ENCODE data around the gene NAPB.

The NAPB gene

GRCh38 chr20:23437126-23437899 is 16.0 kb upstream of the NAPB start:
- no peak for DNase-seq

GRCh38 chr20:23436681-23437080 is 15.4 kb upstream of the NAPB start:
- DNase-seq, result no peak

- no peak for DNase-seq
These were observed 14.6 kb upstream of the NAPB start for GRCh38 chr20:23435626-23436539.

DNA sequence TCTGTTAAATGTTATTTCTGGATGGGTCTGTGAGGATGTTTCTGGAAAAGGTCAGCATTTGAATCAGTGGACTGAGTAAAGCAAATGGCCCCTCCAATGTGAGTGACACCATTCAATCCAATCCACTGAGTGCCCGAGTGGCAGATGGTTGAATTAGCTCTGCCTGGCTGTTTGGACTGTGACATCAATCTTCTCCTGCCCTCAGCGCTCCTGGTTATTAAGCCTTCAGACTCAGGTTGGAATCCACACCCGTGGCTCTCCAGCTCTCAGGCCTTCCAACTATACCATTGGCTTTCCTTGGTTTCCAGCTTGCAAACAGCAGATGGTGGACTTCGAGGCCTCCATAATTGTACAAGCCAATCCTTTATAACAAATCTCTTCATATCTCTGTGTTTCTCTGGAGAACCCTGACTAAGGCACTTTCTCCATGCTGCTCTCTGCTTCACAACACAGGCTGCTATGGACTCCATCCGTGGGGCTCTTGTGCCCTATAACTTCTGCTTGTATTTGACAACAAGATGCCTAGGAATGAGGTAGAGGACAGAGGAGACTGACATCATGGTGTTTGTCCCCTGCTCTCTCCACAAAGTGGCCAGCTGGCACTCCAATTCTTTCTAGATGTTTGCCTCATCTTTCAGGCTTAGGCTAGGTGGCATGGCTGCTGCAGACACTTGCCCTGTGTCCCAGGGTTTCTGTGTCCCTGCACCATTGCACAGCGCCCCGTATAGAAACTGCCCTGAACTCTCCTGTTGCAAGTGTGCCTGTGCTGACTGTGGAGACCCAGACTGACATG is 13.4 kb upstream of the NAPB start:
- no peak for DNase-seq

GRCh38 chr20:23433628-23434027 is 12.3 kb upstream of the NAPB start:
- no peak for DNase-seq

- DNase-seq, result no peak
These were observed 3.8 kb upstream of the NAPB start for GRCh38 chr20:23425129-23425528.

GRCh38 chr20:23419995-23420901 is 1.0 kb downstream of the NAPB start:
- DNase-seq, result no peak

- no peak for DNase-seq
These were observed 1.7 kb downstream of the NAPB start for GRCh38 chr20:23419657-23419994.

- DNase-seq, result no peak
These were observed 3.4 kb downstream of the NAPB start for GRCh38 chr20:23417861-23418260.

DNA sequence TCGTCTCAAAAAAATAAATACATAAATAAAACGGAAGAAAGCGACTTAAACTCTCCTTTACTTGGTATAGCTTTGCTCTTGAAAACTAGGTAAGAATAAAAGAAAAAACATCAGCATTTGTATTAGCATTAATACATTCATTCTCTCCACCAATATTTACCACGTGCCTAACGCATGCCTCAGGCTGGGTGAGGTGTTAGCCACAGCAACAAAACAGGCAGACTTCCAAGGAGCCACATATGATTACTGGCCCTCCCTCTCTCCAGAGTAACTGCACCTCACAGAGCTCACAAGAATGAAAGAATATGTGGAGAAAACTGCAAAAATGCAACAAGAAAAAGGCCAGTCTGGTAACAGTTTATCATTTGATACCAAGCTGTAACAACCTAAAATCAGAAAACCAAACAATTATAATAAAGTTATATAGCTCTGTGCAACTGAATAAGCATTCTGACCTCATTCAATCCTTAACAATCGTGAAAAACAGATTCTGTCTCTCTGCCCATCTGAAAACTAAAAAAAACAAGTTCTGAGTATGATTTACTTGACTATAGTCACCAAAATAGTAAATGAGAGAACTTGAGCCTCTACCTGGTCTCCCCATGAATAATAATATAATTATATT is 5.2 kb downstream of the NAPB start:
- DNase-seq, result no peak

GRCh38 chr20:23415555-23415954 is 5.7 kb downstream of the NAPB start:
- DNase-seq, result no peak

DNA sequence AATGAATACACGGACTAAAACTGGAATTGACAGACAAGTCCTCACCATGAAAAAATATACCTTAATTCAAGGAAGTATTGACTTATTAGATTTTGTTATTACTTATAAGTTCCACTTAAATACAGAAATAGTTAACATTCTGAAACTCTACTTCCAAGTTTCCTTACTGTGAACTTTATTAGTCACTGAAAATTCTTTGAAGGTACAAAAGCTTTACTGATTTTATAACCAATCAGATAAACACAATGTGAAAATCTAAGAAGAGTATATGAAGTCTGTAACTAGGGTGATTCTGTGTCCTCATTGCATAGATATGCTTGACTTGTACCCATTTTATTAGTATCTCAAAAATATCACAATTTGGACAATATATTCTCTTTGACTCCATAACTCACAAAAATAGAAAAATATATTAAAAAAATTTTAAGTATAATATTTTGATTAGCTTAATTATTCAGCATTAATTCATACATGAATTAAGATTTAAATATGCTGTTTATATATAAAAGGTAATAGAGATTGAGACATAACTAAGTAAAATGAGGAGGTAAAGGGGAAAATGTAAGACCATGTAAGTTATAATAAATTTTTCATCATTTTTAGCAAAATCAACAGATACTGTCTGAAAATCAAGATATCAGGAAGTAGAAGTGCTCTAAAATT is 6.6 kb downstream of the NAPB start:
- no peak for DNase-seq

DNA sequence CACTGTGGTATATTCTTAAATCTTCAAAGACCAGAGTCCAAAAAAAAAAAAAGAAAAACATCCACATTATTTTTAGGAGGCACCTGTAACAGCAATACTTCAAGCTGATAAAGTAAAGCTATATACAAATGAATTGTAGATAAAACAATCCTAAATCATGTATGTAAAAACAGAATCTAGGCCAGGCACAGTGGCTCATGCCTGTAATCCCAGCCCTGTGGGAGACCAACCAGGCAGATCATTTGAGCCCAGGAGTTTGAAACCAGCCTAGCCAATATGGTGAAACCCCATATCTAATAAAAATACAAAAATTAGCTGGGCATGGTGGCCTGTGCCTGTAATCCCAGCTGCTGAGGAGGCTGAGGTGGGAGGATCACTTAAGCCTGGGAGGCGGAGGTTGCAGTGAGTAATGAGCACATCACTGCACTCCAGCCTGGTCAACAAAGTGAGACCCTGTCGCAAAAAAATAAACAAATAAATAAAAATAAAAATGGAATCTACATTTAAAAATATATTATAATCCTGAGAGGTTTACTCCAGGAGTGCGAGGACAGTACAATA is 7.3 kb downstream of the NAPB start:
- no peak for DNase-seq

GRCh38 chr20:23412026-23412425 is 9.3 kb downstream of the NAPB start:
- no peak for DNase-seq

DNA sequence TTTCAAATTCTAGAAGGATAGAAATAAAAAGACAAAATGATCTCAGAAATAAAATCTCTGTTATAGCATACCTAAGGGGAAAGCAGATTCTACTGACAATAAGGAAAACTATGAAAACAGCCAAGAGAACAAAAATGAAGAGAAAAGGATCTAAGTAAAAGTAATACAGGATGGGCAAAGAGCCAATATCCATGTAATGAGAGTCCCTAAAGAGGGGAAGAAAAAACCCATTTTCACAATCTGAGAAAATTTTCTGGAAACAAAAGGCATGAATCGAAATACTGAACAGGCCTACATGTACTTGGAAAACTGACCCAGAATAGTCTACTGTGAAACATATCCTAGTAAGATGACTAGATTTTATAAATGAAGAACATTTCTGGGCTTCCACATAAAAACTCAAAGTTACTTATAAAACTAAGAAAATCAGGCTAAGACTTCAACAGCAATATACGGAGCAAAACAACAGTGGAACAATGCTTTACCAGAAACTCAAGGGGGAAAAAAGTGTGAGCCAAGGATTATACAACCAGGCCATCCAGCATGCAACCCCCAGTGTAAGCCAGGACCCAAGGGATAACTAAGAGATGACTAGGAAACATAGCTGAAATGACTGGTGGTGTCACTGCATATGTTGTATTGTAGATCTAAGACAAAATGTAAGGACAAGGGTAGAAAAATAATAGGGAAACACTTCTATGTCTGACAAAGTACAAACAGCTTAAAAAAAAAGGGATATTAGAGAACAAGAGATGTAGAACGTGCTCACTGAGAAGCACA is 10.2 kb downstream of the NAPB start:
- DNase-seq, result no peak

GRCh38 chr20:23409800-23410199 is 11.5 kb downstream of the NAPB start:
- DNase-seq, result no peak

GRCh38 chr20:23408957-23409356 is 12.3 kb downstream of the NAPB start:
- no peak for DNase-seq

DNA sequence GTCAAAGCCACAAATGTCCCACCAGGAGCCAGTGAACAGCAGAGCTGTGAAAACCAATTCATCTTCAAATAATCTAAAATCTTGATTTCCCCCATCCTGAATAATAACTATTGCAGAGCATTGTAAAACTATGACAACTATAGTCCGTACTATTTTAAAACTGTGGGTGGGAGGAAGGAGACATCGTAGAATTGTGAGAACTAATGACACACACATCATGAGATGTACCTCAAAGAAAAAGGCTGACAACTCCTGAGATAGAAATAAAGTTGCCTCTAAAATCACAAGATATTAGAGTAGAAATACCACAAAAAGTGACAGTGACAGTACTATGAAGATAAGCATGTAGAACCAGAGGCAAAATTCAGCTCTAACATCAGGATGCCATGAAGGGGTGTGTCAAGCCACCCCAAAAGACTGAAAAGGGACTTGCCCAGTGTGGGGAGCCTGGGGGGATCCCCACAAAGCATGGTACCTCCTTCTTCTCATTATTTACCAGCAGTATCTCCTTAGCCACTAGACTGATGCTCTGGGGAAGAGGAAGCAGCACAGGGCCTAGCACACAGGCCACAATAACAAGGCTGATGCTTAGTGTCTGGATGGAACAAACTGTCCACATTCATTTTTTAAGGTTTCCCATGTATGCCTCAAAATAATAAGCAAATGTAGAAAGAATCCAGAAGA is 13.4 kb downstream of the NAPB start:
- DNase-seq, result no peak

GRCh38 chr20:23406880-23407279 is 14.4 kb downstream of the NAPB start:
- no peak for DNase-seq

DNA sequence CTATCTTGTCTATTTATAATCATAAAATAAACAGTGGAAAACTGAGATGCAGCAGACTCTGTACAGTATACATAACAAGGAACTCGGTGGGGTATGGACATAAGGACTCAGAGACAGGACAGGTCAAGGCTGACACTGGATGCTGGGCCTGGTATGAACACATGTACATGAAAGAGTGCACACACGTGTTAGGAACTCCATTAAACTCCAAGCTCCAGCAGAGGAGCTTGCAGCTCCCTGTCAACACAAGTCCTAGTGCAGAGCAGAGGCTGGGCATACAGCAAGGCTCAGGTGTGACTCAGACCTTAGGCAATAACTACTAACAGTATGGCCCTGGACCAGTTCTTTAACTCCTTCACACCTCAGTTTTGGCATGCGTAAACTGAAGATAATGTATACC is 17.1 kb downstream of the NAPB start:
- DNase-seq, result no peak

All from NCI-H1436 (cell line).